Activated CD4-positive, alpha-beta T cell treated with anti-CD3 and anti-CD28 coated beads for 24 hours (primary cell): ENCODE data around the gene MRGPRF.

Experiments
- DNase-seq, 2 donors: peaks; one replicate each; pipeline ENCODE4 v3.0.0-alpha.2; 2020; ENCODE audit warnings: low read depth in 2 of 2

The MRGPRF gene

DNA sequence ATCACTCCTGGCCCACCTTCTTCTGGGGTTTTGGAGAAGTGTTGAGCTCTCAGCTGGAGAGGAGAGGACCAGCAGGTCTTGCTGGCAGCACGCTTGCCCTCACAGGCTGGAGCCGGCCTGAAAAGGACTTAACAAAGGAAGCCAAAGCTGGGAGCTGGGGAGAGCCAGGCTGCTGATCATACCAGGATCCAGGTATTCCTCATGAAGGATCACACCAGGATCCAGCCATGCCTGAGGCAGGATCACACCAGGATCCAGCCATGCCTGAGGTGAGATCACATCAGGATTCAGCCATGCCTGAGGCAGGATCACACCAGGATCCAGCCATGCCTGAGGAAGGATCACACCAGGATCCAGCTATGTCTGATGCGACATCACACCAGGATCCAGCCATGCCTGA lies 49.3 kb downstream of the MRGPRF start:
- no peak for DNase-seq

DNA sequence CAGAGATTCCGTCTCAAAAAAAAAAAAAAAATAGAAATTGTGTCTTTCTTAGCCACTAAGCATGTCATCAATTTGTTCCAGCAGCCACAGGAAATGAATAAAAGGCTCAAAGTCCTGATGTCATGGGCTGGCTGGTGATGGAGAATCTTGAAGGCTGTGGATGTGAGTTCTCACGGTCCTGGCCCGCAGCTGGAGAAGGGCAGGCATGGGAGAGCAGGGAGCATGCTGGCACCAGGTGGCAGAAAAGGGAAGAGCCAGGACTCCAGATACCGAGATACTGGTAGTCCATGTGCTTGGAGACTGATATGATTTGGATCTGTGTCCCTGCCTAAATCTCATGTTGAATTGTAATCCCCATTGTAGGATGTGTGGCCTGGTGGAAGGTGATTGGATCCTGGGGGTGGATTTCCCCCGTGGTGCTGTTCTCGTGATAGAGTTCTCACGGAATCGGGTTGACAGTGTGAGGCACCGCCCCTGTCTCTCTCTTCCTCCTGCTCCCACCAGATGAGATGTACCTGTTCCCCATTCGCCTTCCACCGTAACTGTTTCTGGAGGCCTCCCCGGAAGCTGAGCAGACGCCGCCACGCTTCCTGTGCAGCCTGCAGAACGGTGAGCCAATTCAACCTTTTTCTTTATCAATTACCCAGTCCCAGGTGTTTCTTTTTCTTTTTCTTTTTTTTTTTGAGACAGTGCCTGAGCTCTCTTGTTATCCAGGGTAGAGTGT lies 50.4 kb downstream of the MRGPRF start:
- DNase-seq: no peak

DNA sequence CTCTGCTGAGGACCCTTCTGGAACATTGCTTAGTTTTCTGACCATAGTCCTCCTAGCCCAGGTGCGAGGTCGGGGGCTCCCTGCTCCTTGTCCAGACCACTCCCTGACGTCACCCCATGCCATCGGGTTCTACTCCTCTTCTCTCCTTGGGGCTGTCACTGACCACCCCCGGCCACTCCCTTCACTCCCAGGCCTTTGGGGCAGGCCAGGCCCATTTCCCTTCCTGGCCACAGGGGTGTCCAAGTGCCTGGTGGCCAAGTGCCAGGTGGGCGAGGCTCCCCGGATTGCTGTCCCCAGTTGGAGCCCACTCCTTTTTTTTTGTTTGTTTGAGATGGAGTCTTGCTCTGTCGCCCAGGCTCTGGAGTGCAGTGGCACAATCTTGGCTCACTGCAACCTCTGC lies 51.8 kb downstream of the MRGPRF start:
- DNase-seq: no peak

GRCh38 chr11:68960294-68961071 lies 52.6 kb downstream of the MRGPRF start:
- DNase-seq: no peak

- no peak for DNase-seq
These were observed 53.4 kb downstream of the MRGPRF start for GRCh38 chr11:68959465-68960293.

GRCh38 chr11:68958211-68958610 lies 54.8 kb downstream of the MRGPRF start:
- no peak for DNase-seq

GRCh38 chr11:68956547-68957254 lies 56.3 kb downstream of the MRGPRF start:
- no peak for DNase-seq

GRCh38 chr11:68956142-68956541 lies 56.9 kb downstream of the MRGPRF start:
- DNase-seq: no peak

DNA sequence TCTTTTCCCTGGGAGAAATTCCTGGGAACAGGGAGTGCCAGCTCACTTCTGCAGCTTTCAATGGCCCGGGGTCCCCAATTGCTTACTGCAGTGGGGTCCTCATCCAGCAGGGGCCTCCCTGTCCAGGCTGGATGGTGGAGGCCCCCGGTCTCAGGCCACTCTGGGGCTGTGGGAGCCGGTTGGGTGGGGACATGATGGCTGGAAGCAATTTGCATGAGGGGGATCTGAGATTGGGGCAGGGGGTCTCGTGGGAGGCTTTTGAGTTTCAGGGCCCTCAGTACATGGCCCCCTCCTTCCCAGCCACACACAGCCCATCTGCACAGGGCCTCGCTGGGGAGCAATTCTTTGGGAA lies 57.5 kb downstream of the MRGPRF start:
- no peak for DNase-seq

- no peak for DNase-seq
These were observed 58.0 kb downstream of the MRGPRF start for GRCh38 chr11:68954836-68955606.
